HepG2 (cell line): ENCODE results near the gene ITIH1. TPM values are rescaled to one million over a fixed set of nuclear protein-coding genes. Genes with fewer than 3 reads are reported as not detected.

Experiments used
- BORCS8-MEF2B ChIP-seq: sonication (generic); formaldehyde crosslinking; IDR thresholded peaks from 2 replicates; pipeline ENCODE4 v1.8.0; 2022; ENCODE audit warnings: mild to moderate bottlenecking, missing genetic modification reagents
- ERF ChIP-seq: IDR thresholded peaks from 2 replicates; pipeline ENCODE4 v1.6.1; 2018; ENCODE audit warnings: missing biosample characterization, missing genetic modification reagents
- HOXD1 ChIP-seq: sonication (generic); formaldehyde crosslinking; IDR thresholded peaks from 2 replicates; pipeline ENCODE4 v1.5.0; 2020; ENCODE audit warnings: missing genetic modification reagents
- MXD1 ChIP-seq: sonication (generic); formaldehyde crosslinking; IDR thresholded peaks from 2 replicates; pipeline ENCODE4 v1.4.0; 2020; ENCODE audit warnings: mild to moderate bottlenecking, missing genetic modification reagents
- PATZ1 ChIP-seq: sonication (generic); formaldehyde crosslinking; IDR thresholded peaks from 2 replicates; pipeline ENCODE4 v1.4.0; 2020; ENCODE audit warnings: missing genetic modification reagents
- RCOR2 ChIP-seq: IDR thresholded peaks from 2 replicates; pipeline ENCODE4 v1.6.1; 2016; ENCODE audit warnings: missing biosample characterization, missing genetic modification reagents
- REST ChIP-seq, 2 experiments: IDR thresholded peaks; 2 replicates each; pipeline ENCODE4 v1.6.1; 2011 to 2012; ENCODE audit warnings: low read length in 2 of 2, borderline replicate concordance in 1 of 2, low read depth in 1 of 2, mild to moderate bottlenecking in 1 of 2, moderate library complexity in 1 of 2
- SALL1 ChIP-seq: sonication (generic); formaldehyde crosslinking; IDR thresholded peaks from 2 replicates; pipeline ENCODE4 v1.8.0; 2022; ENCODE audit warnings: mild to moderate bottlenecking, missing genetic modification reagents
- YEATS4 ChIP-seq: sonication (generic); formaldehyde crosslinking; IDR thresholded peaks from 2 replicates; pipeline ENCODE4 v1.4.0; 2020; ENCODE audit warnings: missing genetic modification reagents, borderline replicate concordance
- ZHX2 ChIP-seq, 2 experiments: sonication (generic) in 1 of 2; formaldehyde crosslinking in 1 of 2; IDR thresholded peaks; 2 replicates each; pipeline versions ENCODE4 v1.6.1 to v1.9.0; 2014 to 2022; ENCODE audit warnings: antibody characterized with exemption in 1 of 2, borderline replicate concordance in 1 of 2, inconsistent platforms in 1 of 2, low read depth in 1 of 2, missing genetic modification reagents in 1 of 2
- ZNF230 ChIP-seq: sonication (generic); formaldehyde crosslinking; IDR thresholded peaks from 2 replicates; pipeline ENCODE4 v1.4.0; 2020; ENCODE audit warnings: mild to moderate bottlenecking, missing genetic modification reagents
- ZNF607 ChIP-seq: sonication (generic); formaldehyde crosslinking; IDR thresholded peaks from 2 replicates; pipeline ENCODE4 v1.5.1; 2020; ENCODE audit warnings: missing genetic modification reagents, mild to moderate bottlenecking, borderline replicate concordance
- ZNF766 ChIP-seq: sonication (generic); formaldehyde crosslinking; IDR thresholded peaks from 2 replicates; pipeline ENCODE4 v1.5.0; 2020; ENCODE audit warnings: missing genetic modification reagents, borderline replicate concordance
- polyA plus RNA-seq, 8 experiments: library from polyadenylated mRNA; depleted of rRNA in 3 of 8; stranded (reverse) in 7 of 8; unstranded in 1 of 8; fragments of >200 nt; fragmentation: Illumina TruSeq in 4 of 8; extraction: Trizol in 4 of 8; gene quantifications; 2 replicates each; pipeline versions ENCODE4 v1.2.1 to v1.2.3, GENCODE V29; 2011 to 2016; ENCODE audit warnings: low read depth in 4 of 8, missing spikeins in 1 of 8, mixed read lengths in 1 of 8; ENCODE audit not compliant: insufficient read depth in 1 of 8
- total RNA-seq, 5 experiments: library from RNA; depleted of rRNA; stranded (reverse); fragments of >200 nt; fragmentation: Illumina TruSeq; extraction: Trizol; gene quantifications; 2 replicates each; pipeline ENCODE4 v1.2.3, GENCODE V29; 2016; ENCODE audit warnings: low read depth in 1 of 5

The ITIH1 gene
- total and polyA plus RNA-seq, 2 of the 13 experiments (the other 11 are each of a cell fraction or from before 2014, with no cell fraction given) = 12.3 to 19.6 TPM

GRCh38 chr3:52770496-52771333, 6.7 kb upstream of the ITIH1 start, which contains the start of gene NEK4 (continued):
- TF ChIP-seq REST (IDR thresholded peaks at IDR 0.05; ENCODE audit: borderline replicate concordance in 1 of 2, low read depth in 1 of 2, low read length in 2 of 2) = peak in 1 of 2 experiments; percentile 54; a peak in 1 of 4 replicates
- peak; percentile 23; the same call in 1 of the 2 replicates for TF ChIP-seq BORCS8-MEF2B (CRISPR knock-in tag)
- TF ChIP-seq RCOR2 (CRISPR knock-in tag) = no peak
- TF ChIP-seq ERF (CRISPR knock-in tag) = peak; percentile 72; the same call in 1 of the 2 replicates
- peak; percentile 76; the same call in 1 of the 2 replicates for TF ChIP-seq ZNF607 (CRISPR knock-in tag)
- peak; percentile 92 for TF ChIP-seq YEATS4 (CRISPR knock-in tag)
- peak; percentile 63; the same call in 1 of the 2 replicates for TF ChIP-seq ZNF230 (CRISPR knock-in tag)
- TF ChIP-seq SALL1 (CRISPR knock-in tag) = peak; percentile 82
- TF ChIP-seq ZNF766 (CRISPR knock-in tag) = peak; percentile 85; the same call in 1 of the 2 replicates
- 0 out of 2 replicates have a peak, but pooled peaks have one; percentile 6 for TF ChIP-seq ZHX2 (IDR thresholded peaks at IDR 0.05; ENCODE audit: low read depth)
- 0 out of 2 replicates have a peak, but pooled peaks have one; percentile 29 for TF ChIP-seq ZHX2 (CRISPR knock-in tag; IDR thresholded peaks at IDR 0.05; ENCODE audit: borderline replicate concordance)
- 0 out of 2 replicates have a peak, but pooled peaks have one; percentile 22 for TF ChIP-seq HOXD1 (CRISPR knock-in tag)
- peak; percentile 67 for TF ChIP-seq PATZ1
- TF ChIP-seq MXD1 = peak; percentile 62
